NCI-H2107 (cell line): Measurements from ENCODE around the gene SYT8.

Source experiments
- DNase-seq: peaks from one replicate; lab custom pipeline; 2025; lab: John Stamatoyannopoulos, UW

SYT8 gene

GRCh38 chr11:1832211-1832919 is 2.4 kb upstream of the SYT8 start:
- DNase-seq, result no peak

- DNase-seq, result no peak
These were observed 1.9 kb upstream of the SYT8 start for GRCh38 chr11:1832920-1833295.

GRCh38 chr11:1834062-1834610 is 654 bp upstream of the SYT8 start:
- DNase-seq, result no peak

GRCh38 chr11:1835671-1836010 is 851 bp downstream of the SYT8 start:
- DNase-seq, result no peak

- no peak for DNase-seq
These were observed 1.5 kb downstream of the SYT8 start for GRCh38 chr11:1836011-1836945.

- DNase-seq, result no peak
These were observed 2.6 kb downstream of the SYT8 start for GRCh38 chr11:1837171-1838076.

- DNase-seq, result no peak
These were observed 3.3 kb downstream of the SYT8 start for GRCh38 chr11:1838077-1838425.

GRCh38 chr11:1838426-1839144 is 3.8 kb downstream of the SYT8 start, which contains the start of gene TNNI2:
TNNI2 (plus strand) TSS chr11:1838981; CDS start chr11:1839697, 716 bp downstream.
- DNase-seq, result no peak

- DNase-seq, result no peak
These were observed 4.6 kb downstream of the SYT8 start for GRCh38 chr11:1839204-1839923.

GRCh38 chr11:1839924-1840779 is 5.4 kb downstream of the SYT8 start:
- DNase-seq, result no peak

GRCh38 chr11:1840780-1841480 is 6.1 kb downstream of the SYT8 start:
- no peak for DNase-seq

- no peak for DNase-seq
These were observed 6.8 kb downstream of the SYT8 start for GRCh38 chr11:1841511-1842148.

GRCh38 chr11:1842149-1843097 is 7.6 kb downstream of the SYT8 start:
- DNase-seq, result no peak

- no peak for DNase-seq
These were observed 8.3 kb downstream of the SYT8 start for GRCh38 chr11:1843098-1843473.

- DNase-seq, result no peak
These were observed 9.0 kb downstream of the SYT8 start for GRCh38 chr11:1843796-1844195.

- DNase-seq, result no peak
These were observed 9.7 kb downstream of the SYT8 start for GRCh38 chr11:1844221-1845094.

- DNase-seq, result no peak
These were observed 10.3 kb downstream of the SYT8 start for GRCh38 chr11:1845095-1845429.
